GM23338 (cell line): ENCODE data around the gene EPHB1.

Source experiments
- CREB1 ChIP-seq: fragments of 250-450 bp; sonication (Bioruptor Pico); IDR thresholded peaks from 2 replicates; pipeline ENCODE4 v1.5.0; 2020; ENCODE audit warnings: low read depth, mild to moderate bottlenecking, moderate library complexity
- EZH2 ChIP-seq: fragments of 200-600 bp; sonication (generic); IDR thresholded peaks from one replicate; pipeline ENCODE4 v1.8.0; 2017; ENCODE audit warnings: antibody characterized with exemption, mild to moderate bottlenecking, low read depth; ENCODE audit not compliant: unreplicated experiment
- EZH2phosphoT487 ChIP-seq: fragments of 200-600 bp; sonication (generic); IDR thresholded peaks from one replicate; pipeline ENCODE4 v1.8.1; 2018; ENCODE audit warnings: antibody characterized with exemption; ENCODE audit not compliant: unreplicated experiment
- JUNB ChIP-seq: IDR thresholded peaks from one replicate; pipeline ENCODE4 v1.6.1; 2016; ENCODE audit warnings: antibody characterized with exemption; ENCODE audit not compliant: unreplicated experiment
- NANOG ChIP-seq: IDR thresholded peaks from 2 replicates; pipeline ENCODE4 v1.6.1; 2016; ENCODE audit warnings: antibody characterized with exemption, borderline replicate concordance
- POLR2AphosphoS5 ChIP-seq: IDR thresholded peaks from 2 replicates; pipeline ENCODE4 v1.6.1; 2016; ENCODE audit warnings: antibody characterized with exemption, low read depth
- REST ChIP-seq: IDR thresholded peaks from one replicate; pipeline ENCODE4 v1.6.1; 2018; ENCODE audit warnings: antibody characterized with exemption; ENCODE audit not compliant: unreplicated experiment
- STAT1 ChIP-seq: IDR thresholded peaks from one replicate; pipeline ENCODE4 v1.6.1; 2016; ENCODE audit warnings: antibody characterized with exemption; ENCODE audit not compliant: unreplicated experiment
- ZNF114 ChIP-seq: fragments of 250-450 bp; sonication (Bioruptor Pico); IDR thresholded peaks from 2 replicates; pipeline ENCODE4 v1.5.0; 2020; ENCODE audit warnings: mild to moderate bottlenecking, moderate library complexity
- ZNF331 ChIP-seq: fragments of 250-450 bp; sonication (Bioruptor Pico); IDR thresholded peaks from 2 replicates; pipeline ENCODE4 v1.5.0; 2020; ENCODE audit warnings: low read depth, mild to moderate bottlenecking, moderate library complexity
- TF ChIP-seq, protein P1 (sequence below), 2 experiments: fragments of 200-600 bp in 1 of 2; sonication (generic) in 1 of 2; conservative IDR thresholded peaks; 2 replicates each; pipeline versions ENCODE4 v1.5.1 to v1.6.1; 2016 to 2017; ENCODE audit warnings: antibody characterized with exemption in 2 of 2, low read depth in 2 of 2, mild to moderate bottlenecking in 2 of 2, moderate library complexity in 1 of 2
- TF ChIP-seq, protein P2 (sequence below): IDR thresholded peaks from 2 replicates; pipeline ENCODE4 v1.6.1; 2016; ENCODE audit warnings: antibody characterized with exemption
- TF ChIP-seq, protein P3 (sequence below): fragments of 250-450 bp; sonication (Bioruptor Pico); IDR thresholded peaks from 2 replicates; pipeline ENCODE4 v1.5.0; 2020; ENCODE audit warnings: mild to moderate bottlenecking, moderate library complexity

- TF ChIP-seq, protein P1, sequence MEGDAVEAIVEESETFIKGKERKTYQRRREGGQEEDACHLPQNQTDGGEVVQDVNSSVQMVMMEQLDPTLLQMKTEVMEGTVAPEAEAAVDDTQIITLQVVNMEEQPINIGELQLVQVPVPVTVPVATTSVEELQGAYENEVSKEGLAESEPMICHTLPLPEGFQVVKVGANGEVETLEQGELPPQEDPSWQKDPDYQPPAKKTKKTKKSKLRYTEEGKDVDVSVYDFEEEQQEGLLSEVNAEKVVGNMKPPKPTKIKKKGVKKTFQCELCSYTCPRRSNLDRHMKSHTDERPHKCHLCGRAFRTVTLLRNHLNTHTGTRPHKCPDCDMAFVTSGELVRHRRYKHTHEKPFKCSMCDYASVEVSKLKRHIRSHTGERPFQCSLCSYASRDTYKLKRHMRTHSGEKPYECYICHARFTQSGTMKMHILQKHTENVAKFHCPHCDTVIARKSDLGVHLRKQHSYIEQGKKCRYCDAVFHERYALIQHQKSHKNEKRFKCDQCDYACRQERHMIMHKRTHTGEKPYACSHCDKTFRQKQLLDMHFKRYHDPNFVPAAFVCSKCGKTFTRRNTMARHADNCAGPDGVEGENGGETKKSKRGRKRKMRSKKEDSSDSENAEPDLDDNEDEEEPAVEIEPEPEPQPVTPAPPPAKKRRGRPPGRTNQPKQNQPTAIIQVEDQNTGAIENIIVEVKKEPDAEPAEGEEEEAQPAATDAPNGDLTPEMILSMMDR (conservative IDR thresholded peaks at IDR 0.05; ENCODE audit: low read depth in 2 of 2): no peak
- no peak for TF ChIP-seq EZH2phosphoT487
- TF ChIP-seq STAT1: no peak
- no peak for TF ChIP-seq POLR2AphosphoS5
- TF ChIP-seq ZNF114 (CRISPR knock-in tag): no peak
- TF ChIP-seq EZH2: no peak
- TF ChIP-seq REST: no peak
- TF ChIP-seq JUNB: no peak
- no peak for TF ChIP-seq CREB1 (CRISPR knock-in tag)
- TF ChIP-seq, protein P2, sequence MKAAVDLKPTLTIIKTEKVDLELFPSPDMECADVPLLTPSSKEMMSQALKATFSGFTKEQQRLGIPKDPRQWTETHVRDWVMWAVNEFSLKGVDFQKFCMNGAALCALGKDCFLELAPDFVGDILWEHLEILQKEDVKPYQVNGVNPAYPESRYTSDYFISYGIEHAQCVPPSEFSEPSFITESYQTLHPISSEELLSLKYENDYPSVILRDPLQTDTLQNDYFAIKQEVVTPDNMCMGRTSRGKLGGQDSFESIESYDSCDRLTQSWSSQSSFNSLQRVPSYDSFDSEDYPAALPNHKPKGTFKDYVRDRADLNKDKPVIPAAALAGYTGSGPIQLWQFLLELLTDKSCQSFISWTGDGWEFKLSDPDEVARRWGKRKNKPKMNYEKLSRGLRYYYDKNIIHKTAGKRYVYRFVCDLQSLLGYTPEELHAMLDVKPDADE: no peak
- TF ChIP-seq, protein P3, sequence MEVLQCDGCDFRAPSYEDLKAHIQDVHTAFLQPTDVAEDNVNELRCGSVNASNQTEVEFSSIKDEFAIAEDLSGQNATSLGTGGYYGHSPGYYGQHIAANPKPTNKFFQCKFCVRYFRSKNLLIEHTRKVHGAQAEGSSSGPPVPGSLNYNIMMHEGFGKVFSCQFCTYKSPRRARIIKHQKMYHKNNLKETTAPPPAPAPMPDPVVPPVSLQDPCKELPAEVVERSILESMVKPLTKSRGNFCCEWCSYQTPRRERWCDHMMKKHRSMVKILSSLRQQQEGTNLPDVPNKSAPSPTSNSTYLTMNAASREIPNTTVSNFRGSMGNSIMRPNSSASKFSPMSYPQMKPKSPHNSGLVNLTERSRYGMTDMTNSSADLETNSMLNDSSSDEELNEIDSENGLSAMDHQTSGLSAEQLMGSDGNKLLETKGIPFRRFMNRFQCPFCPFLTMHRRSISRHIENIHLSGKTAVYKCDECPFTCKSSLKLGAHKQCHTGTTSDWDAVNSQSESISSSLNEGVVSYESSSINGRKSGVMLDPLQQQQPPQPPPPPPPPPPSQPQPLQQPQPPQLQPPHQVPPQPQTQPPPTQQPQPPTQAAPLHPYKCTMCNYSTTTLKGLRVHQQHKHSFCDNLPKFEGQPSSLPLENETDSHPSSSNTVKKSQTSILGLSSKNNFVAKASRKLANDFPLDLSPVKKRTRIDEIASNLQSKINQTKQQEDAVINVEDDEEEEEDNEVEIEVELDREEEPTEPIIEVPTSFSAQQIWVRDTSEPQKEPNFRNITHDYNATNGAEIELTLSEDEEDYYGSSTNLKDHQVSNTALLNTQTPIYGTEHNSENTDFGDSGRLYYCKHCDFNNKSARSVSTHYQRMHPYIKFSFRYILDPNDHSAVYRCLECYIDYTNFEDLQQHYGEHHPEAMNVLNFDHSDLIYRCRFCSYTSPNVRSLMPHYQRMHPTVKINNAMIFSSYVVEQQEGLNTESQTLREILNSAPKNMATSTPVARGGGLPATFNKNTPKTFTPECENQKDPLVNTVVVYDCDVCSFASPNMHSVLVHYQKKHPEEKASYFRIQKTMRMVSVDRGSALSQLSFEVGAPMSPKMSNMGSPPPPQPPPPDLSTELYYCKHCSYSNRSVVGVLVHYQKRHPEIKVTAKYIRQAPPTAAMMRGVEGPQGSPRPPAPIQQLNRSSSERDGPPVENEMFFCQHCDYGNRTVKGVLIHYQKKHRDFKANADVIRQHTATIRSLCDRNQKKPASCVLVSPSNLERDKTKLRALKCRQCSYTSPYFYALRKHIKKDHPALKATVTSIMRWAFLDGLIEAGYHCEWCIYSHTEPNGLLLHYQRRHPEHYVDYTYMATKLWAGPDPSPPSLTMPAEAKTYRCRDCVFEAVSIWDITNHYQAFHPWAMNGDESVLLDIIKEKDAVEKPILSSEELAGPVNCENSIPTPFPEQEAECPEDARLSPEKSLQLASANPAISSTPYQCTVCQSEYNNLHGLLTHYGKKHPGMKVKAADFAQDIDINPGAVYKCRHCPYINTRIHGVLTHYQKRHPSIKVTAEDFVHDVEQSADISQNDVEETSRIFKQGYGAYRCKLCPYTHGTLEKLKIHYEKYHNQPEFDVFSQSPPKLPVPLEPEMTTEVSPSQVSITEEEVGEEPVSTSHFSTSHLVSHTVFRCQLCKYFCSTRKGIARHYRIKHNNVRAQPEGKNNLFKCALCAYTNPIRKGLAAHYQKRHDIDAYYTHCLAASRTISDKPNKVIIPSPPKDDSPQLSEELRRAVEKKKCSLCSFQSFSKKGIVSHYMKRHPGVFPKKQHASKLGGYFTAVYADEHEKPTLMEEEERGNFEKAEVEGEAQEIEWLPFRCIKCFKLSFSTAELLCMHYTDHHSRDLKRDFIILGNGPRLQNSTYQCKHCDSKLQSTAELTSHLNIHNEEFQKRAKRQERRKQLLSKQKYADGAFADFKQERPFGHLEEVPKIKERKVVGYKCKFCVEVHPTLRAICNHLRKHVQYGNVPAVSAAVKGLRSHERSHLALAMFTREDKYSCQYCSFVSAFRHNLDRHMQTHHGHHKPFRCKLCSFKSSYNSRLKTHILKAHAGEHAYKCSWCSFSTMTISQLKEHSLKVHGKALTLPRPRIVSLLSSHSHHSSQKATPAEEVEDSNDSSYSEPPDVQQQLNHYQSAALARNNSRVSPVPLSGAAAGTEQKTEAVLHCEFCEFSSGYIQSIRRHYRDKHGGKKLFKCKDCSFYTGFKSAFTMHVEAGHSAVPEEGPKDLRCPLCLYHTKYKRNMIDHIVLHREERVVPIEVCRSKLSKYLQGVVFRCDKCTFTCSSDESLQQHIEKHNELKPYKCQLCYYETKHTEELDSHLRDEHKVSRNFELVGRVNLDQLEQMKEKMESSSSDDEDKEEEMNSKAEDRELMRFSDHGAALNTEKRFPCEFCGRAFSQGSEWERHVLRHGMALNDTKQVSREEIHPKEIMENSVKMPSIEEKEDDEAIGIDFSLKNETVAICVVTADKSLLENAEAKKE (CRISPR knock-in tag): no peak
- no peak for TF ChIP-seq NANOG
- no peak for TF ChIP-seq ZNF331 (CRISPR knock-in tag)
Observed at GRCh38 chr3:135127946-135128470, 332.9 kb downstream of the EPHB1 start.
